HEK293 (cell line): ENCODE results near the gene DNAH11.

Experiments used
- CTCF ChIA-PET: fragments of 350-600 bp; formaldehyde crosslinking; extraction: SDS; loops from one replicate; lab custom pipeline; 2021; ENCODE audit warnings: antibody characterized with exemption; lab: Yijun Ruan, JAX
- POLR2A ChIA-PET: fragments of 300-600 bp; formaldehyde crosslinking; extraction: SDS; loops from one replicate; lab custom pipeline; 2020; ENCODE audit warnings: antibody characterized with exemption, inconsistent platforms; lab: Yijun Ruan, JAX
- H3K27ac ChIP-seq: fragments of 200-500 bp; sonication (Bioruptor generic); 2 replicates; pipeline ENCODE4 v1.5.1; 2014; ENCODE audit warnings: low read depth, low read length, control low read depth, inconsistent platforms; ENCODE audit errors: extremely low read depth
- H3K36me3 ChIP-seq, 2 experiments: fragments of 200-500 bp in 1 of 2; sonication (Bioruptor generic) in 1 of 2; 1 replicate in 1 of 2; 2 replicates in 1 of 2; pipeline ENCODE4 v1.5.1; 2014 to 2017; ENCODE audit warnings: inconsistent platforms in 2 of 2, low read length in 2 of 2; ENCODE audit not compliant: control insufficient read depth in 2 of 2, insufficient read depth in 1 of 2
- H3K4me1 ChIP-seq: fragments of 200-500 bp; sonication (Bioruptor generic); 2 replicates; pipeline ENCODE4 v1.5.1; 2014; ENCODE audit warnings: mild to moderate bottlenecking, low read length, inconsistent platforms; ENCODE audit not compliant: control insufficient read depth, insufficient read depth
- H3K4me3 ChIP-seq: 2 replicates; pipeline ENCODE4 v1.5.1; 2011; ENCODE audit warnings: low read depth, mild to moderate bottlenecking, control low read depth, low read length, moderate library complexity
- H3K9me3 ChIP-seq: fragments of 200-500 bp; sonication (Bioruptor generic); 2 replicates; pipeline ENCODE4 v1.5.1; 2014; ENCODE audit warnings: low read depth, low read length, inconsistent platforms; ENCODE audit not compliant: control insufficient read depth, insufficient read depth
- BCL11A ChIP-seq: fragments of 450-650 bp; formaldehyde crosslinking; IDR thresholded peaks from 2 replicates; pipeline ENCODE4 v1.5.1; 2016; ENCODE audit warnings: low read depth, missing biosample characterization, missing genetic modification characterization
- MZF1 ChIP-seq: fragments of 450-650 bp; formaldehyde crosslinking; IDR thresholded peaks from 2 replicates; pipeline ENCODE4 v1.5.1; 2017; ENCODE audit warnings: missing biosample characterization, missing genetic modification characterization, borderline replicate concordance
- OVOL3 ChIP-seq: fragments of 450-650 bp; formaldehyde crosslinking; IDR thresholded peaks from 2 replicates; pipeline ENCODE4 v1.5.1; 2016; ENCODE audit warnings: missing biosample characterization, missing genetic modification characterization
- RBAK ChIP-seq: fragments of 450-650 bp; formaldehyde crosslinking; IDR thresholded peaks from 2 replicates; pipeline ENCODE4 v1.5.1; 2016; ENCODE audit warnings: missing biosample characterization, missing genetic modification characterization
- SCRT1 ChIP-seq: fragments of 450-650 bp; formaldehyde crosslinking; IDR thresholded peaks from 2 replicates; pipeline ENCODE4 v1.5.1; 2016; ENCODE audit warnings: missing biosample characterization, missing genetic modification characterization, borderline replicate concordance
- ZBTB20 ChIP-seq: fragments of 450-650 bp; formaldehyde crosslinking; IDR thresholded peaks from 2 replicates; pipeline ENCODE4 v1.5.1; 2016; ENCODE audit warnings: missing biosample characterization, missing genetic modification characterization
- ZBTB7A ChIP-seq: fragments of 450-650 bp; formaldehyde crosslinking; IDR thresholded peaks from 2 replicates; pipeline ENCODE4 v1.5.1; 2016; ENCODE audit warnings: low read depth, missing biosample characterization, missing genetic modification characterization
- ZBTB8A ChIP-seq: fragments of 450-650 bp; formaldehyde crosslinking; IDR thresholded peaks from 2 replicates; pipeline ENCODE4 v1.5.1; 2016; ENCODE audit warnings: missing biosample characterization, missing genetic modification characterization
- ZEB2 ChIP-seq: fragments of 450-650 bp; formaldehyde crosslinking; IDR thresholded peaks from 2 replicates; pipeline ENCODE4 v1.5.1; 2016; ENCODE audit warnings: missing biosample characterization, missing genetic modification characterization
- ZNF10 ChIP-seq: fragments of 450-650 bp; formaldehyde crosslinking; IDR thresholded peaks from 2 replicates; pipeline ENCODE4 v1.5.1; 2017; ENCODE audit warnings: missing biosample characterization, missing genetic modification characterization
- ZNF121 ChIP-seq: fragments of 450-650 bp; formaldehyde crosslinking; IDR thresholded peaks from 2 replicates; pipeline ENCODE4 v1.5.1; 2016; ENCODE audit warnings: missing biosample characterization, missing genetic modification characterization
- ZNF155 ChIP-seq: fragments of 450-650 bp; formaldehyde crosslinking; IDR thresholded peaks from 2 replicates; pipeline ENCODE4 v1.5.1; 2016; ENCODE audit warnings: missing biosample characterization, missing genetic modification characterization
- ZNF292 ChIP-seq: fragments of 450-650 bp; formaldehyde crosslinking; IDR thresholded peaks from 2 replicates; pipeline ENCODE4 v1.5.1; 2016; ENCODE audit warnings: low read depth, missing biosample characterization, missing genetic modification characterization, borderline replicate concordance
- ZNF354C ChIP-seq: fragments of 450-650 bp; formaldehyde crosslinking; IDR thresholded peaks from 2 replicates; pipeline ENCODE4 v1.5.1; 2016; ENCODE audit warnings: missing biosample characterization, missing genetic modification characterization, low read depth, borderline replicate concordance
- ZNF37A ChIP-seq: fragments of 450-650 bp; IDR thresholded peaks from 2 replicates; pipeline ENCODE4 v1.5.1; 2018; ENCODE audit warnings: missing biosample characterization, missing genetic modification characterization
- ZNF48 ChIP-seq: fragments of 450-650 bp; formaldehyde crosslinking; IDR thresholded peaks from 2 replicates; pipeline ENCODE4 v1.5.1; 2016; ENCODE audit warnings: missing biosample characterization, missing genetic modification characterization
- ZNF510 ChIP-seq: fragments of 450-650 bp; formaldehyde crosslinking; IDR thresholded peaks from 2 replicates; pipeline ENCODE4 v1.5.1; 2018; ENCODE audit warnings: mild to moderate bottlenecking, missing genetic modification characterization, missing biosample characterization; ENCODE audit not compliant: insufficient replicate concordance
- ZNF521 ChIP-seq: fragments of 450-650 bp; formaldehyde crosslinking; IDR thresholded peaks from 2 replicates; pipeline ENCODE4 v1.5.1; 2017; ENCODE audit warnings: missing biosample characterization, mild to moderate bottlenecking, missing genetic modification characterization
- ZNF548 ChIP-seq: fragments of 450-650 bp; formaldehyde crosslinking; IDR thresholded peaks from 2 replicates; pipeline ENCODE4 v1.5.1; 2016; ENCODE audit warnings: missing biosample characterization, missing genetic modification characterization
- ZNF585B ChIP-seq: fragments of 450-650 bp; formaldehyde crosslinking; IDR thresholded peaks from 2 replicates; pipeline ENCODE4 v1.5.1; 2016; ENCODE audit warnings: missing biosample characterization, missing genetic modification characterization
- ZNF596 ChIP-seq: fragments of 450-650 bp; IDR thresholded peaks from 2 replicates; pipeline ENCODE4 v1.5.0; 2018; ENCODE audit warnings: missing biosample characterization, mild to moderate bottlenecking, missing genetic modification characterization, moderate library complexity
- ZNF610 ChIP-seq: fragments of 450-650 bp; formaldehyde crosslinking; IDR thresholded peaks from 2 replicates; pipeline ENCODE4 v1.5.1; 2016; ENCODE audit warnings: missing biosample characterization, missing genetic modification characterization, borderline replicate concordance
- ZNF621 ChIP-seq: fragments of 450-650 bp; formaldehyde crosslinking; IDR thresholded peaks from 2 replicates; pipeline ENCODE4 v1.5.1; 2017; ENCODE audit warnings: missing biosample characterization, missing genetic modification characterization
- TF ChIP-seq, protein P1 (sequence below): fragments of 450-650 bp; formaldehyde crosslinking; IDR thresholded peaks from 2 replicates; pipeline ENCODE4 v1.5.1; 2017; ENCODE audit warnings: missing biosample characterization, missing genetic modification characterization
- TF ChIP-seq, protein P2 (sequence below): fragments of 450-650 bp; formaldehyde crosslinking; IDR thresholded peaks from 2 replicates; pipeline ENCODE4 v1.5.1; 2016; ENCODE audit warnings: missing biosample characterization, missing genetic modification characterization, borderline replicate concordance
- TF ChIP-seq, protein P3 (sequence below): fragments of 450-650 bp; formaldehyde crosslinking; IDR thresholded peaks from 2 replicates; pipeline ENCODE4 v1.5.1; 2016; ENCODE audit warnings: missing biosample characterization, missing genetic modification characterization

The DNAH11 gene

DNA sequence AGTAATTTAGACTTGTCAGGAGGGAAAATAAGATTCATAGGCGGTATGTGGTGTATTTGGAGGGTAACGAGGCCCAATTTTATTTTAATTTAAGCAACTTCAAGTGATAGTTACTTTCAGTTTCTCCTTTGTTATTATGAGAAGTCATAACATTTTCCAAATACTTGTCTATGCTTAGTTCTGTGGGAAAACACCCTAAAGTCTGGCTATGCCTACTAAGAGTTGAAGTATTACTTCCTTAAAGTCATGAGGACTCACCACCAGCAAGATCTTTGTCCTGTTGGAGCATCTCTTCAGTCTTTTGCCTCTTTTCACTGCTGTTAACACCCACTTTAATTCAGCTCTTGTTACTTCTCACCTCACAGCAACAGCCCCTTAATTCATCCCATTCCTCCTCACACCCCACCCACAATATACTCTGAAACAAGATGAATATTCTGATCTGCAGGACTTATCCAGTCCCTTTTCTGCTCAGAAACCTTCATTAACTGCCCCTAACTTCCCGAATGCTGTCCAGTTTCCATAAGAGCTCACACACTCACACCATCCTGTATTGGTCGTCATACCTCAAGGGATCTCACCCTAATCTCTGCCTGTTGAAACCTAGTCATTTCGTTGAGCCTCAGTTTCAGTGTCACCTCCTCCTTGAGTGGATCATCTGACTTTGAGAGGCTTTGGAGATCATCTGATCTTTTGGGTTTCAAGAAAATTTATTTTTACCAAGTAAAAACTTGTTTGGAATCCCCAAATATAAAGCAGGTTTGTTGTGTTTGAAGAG is 61.3 kb downstream of the DNAH11 start:
- TF ChIP-seq ZBTB20 (tag by site-specific recombination) = no peak
- TF ChIP-seq, protein P1, sequence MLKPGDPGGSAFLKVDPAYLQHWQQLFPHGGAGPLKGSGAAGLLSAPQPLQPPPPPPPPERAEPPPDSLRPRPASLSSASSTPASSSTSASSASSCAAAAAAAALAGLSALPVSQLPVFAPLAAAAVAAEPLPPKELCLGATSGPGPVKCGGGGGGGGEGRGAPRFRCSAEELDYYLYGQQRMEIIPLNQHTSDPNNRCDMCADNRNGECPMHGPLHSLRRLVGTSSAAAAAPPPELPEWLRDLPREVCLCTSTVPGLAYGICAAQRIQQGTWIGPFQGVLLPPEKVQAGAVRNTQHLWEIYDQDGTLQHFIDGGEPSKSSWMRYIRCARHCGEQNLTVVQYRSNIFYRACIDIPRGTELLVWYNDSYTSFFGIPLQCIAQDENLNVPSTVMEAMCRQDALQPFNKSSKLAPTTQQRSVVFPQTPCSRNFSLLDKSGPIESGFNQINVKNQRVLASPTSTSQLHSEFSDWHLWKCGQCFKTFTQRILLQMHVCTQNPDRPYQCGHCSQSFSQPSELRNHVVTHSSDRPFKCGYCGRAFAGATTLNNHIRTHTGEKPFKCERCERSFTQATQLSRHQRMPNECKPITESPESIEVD (tag by site-specific recombination) = no peak
- no peak for TF ChIP-seq ZNF121
- no peak for TF ChIP-seq ZBTB7A (tag by site-specific recombination)
- TF ChIP-seq, protein P2, sequence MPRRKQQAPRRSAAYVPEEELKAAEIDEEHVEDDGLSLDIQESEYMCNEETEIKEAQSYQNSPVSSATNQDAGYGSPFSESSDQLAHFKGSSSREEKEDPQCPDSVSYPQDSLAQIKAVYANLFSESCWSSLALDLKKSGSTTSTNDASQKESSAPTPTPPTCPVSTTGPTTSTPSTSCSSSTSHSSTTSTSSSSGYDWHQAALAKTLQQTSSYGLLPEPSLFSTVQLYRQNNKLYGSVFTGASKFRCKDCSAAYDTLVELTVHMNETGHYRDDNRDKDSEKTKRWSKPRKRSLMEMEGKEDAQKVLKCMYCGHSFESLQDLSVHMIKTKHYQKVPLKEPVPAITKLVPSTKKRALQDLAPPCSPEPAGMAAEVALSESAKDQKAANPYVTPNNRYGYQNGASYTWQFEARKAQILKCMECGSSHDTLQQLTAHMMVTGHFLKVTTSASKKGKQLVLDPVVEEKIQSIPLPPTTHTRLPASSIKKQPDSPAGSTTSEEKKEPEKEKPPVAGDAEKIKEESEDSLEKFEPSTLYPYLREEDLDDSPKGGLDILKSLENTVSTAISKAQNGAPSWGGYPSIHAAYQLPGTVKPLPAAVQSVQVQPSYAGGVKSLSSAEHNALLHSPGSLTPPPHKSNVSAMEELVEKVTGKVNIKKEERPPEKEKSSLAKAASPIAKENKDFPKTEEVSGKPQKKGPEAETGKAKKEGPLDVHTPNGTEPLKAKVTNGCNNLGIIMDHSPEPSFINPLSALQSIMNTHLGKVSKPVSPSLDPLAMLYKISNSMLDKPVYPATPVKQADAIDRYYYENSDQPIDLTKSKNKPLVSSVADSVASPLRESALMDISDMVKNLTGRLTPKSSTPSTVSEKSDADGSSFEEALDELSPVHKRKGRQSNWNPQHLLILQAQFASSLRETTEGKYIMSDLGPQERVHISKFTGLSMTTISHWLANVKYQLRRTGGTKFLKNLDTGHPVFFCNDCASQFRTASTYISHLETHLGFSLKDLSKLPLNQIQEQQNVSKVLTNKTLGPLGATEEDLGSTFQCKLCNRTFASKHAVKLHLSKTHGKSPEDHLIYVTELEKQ = no peak
- no peak for TF ChIP-seq ZNF354C (tag by site-specific recombination)
- TF ChIP-seq ZEB2 (tag by site-specific recombination) = no peak
- TF ChIP-seq ZNF621 = no peak
- Histone ChIP-seq H3K27ac (no peak overlapping the region), H3K4me1 (no peaks in the 10 kb centered on the region), H3K36me3 (no peaks in the 10 kb centered on the region), H3K4me3 (no peak overlapping the region), H3K9me3 (no peaks in the 10 kb centered on the region)
- ChIA-PET POLR2A (no interaction called here), CTCF (interaction anchor here (0.7 kb wide), 1 partner anchor 221 kb away, joined by 3 read pairs; no protein-coding TSS in a partner anchor)

DNA sequence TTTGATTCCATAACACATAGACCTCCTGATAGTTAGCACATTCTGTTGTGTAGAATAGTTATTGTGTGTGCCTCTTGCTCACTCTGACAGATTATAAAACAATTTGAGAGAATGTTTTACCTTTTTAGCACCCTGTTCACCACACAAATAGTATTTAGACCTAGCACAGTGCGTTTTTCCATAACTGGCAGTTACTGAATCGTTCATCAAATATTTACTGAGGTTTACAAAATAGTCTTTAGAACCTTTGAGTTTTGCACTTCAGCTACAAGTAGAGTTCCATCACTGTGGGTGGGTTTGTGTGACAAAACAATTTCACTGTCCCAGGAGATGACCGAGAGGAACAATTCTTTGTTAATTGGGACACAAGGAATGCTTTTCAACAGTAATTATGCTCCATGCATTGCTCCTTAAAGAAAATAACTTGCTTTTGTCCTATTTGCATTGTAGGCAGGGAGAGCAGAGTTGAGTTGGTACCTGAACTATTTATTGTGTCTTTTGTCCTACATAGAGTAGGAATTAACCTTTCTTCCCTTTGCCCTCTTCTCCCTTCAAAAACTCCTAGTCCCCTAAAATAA is 62.3 kb downstream of the DNAH11 start:
- CTCF ChIA-PET = interaction anchor here (0.7 kb wide), 1 partner anchor 220 kb away, joined by 3 read pairs; no protein-coding TSS in a partner anchor
- Histone ChIP-seq H3K4me1 (no peaks in the 10 kb centered on the region), H3K4me3 (no peak overlapping the region), H3K9me3 (no peaks in the 10 kb centered on the region), H3K36me3 (no peaks in the 10 kb centered on the region), H3K27ac (no peak overlapping the region)
- TF ChIP-seq ZNF37A (tag by site-specific recombination) = no peak
- no peak for TF ChIP-seq ZNF48
- TF ChIP-seq, protein P3, sequence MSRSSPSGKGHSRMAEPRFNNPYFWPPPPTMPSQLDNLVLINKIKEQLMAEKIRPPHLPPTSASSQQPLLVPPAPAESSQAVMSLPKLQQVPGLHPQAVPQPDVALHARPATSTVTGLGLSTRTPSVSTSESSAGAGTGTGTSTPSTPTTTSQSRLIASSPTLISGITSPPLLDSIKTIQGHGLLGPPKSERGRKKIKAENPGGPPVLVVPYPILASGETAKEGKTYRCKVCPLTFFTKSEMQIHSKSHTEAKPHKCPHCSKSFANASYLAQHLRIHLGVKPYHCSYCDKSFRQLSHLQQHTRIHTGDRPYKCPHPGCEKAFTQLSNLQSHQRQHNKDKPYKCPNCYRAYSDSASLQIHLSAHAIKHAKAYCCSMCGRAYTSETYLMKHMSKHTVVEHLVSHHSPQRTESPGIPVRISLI = no peak
- no peak for TF ChIP-seq ZBTB8A (tag by site-specific recombination)
- no peak for TF ChIP-seq ZNF596
- POLR2A ChIA-PET = no interaction called here

DNA sequence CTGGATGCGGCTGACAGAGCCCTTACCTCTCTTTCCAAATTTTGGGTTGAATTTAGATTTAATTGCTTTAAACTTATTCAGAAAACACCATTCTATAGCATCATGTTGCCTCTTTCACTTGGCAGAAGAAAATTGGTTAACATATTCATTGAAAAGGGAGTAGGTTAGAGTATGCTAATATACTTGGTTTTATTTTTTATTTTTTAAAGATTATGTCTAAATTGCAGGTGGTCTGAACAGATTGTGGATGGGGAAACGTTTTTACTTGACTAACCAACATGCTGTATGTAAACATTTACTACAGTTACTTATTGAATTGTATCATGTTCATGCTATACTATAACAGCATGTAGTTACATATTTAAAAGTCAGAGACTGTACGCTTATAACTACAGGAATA is 65.6 kb downstream of the DNAH11 start:
- Histone ChIP-seq H3K9me3 (no peaks in the 10 kb centered on the region), H3K36me3 (no peaks in the 10 kb centered on the region), H3K27ac (no peak overlapping the region), H3K4me1 (no peaks in the 10 kb centered on the region), H3K4me3 (no peak overlapping the region)
- CTCF ChIA-PET = interaction anchor here (0.6 kb wide), 1 partner anchor 501 kb away, joined by 4 read pairs; no protein-coding TSS in a partner anchor
- POLR2A ChIA-PET = no interaction called here
- TF ChIP-seq RBAK (tag by site-specific recombination) (no peak), ZNF548 (tag by site-specific recombination) (no peak), SCRT1 (no peak), ZNF10 (tag by site-specific recombination) (no peak), ZNF292 (tag by site-specific recombination) (no peak), MZF1 (tag by site-specific recombination) (no peak), BCL11A (tag by site-specific recombination) (no peak), OVOL3 (tag by site-specific recombination) (no peak), ZNF585B (tag by site-specific recombination) (no peak), ZNF610 (tag by site-specific recombination) (no peak), ZNF521 (tag by site-specific recombination) (no peak), ZNF510 (no peak), ZNF155 (no peak), ZNF596 (no peak)
